ENCODE results near the gene PAX6.

PAX6 gene

GRCh38 chr11:31810779-31811647, at the start of gene PAX6:
PAX6 (minus strand) TSS chr11:31811322; CDS start chr11:31806411, 4,911 bp downstream.
- intact Hi-C loops (cut with DNase I), result loop anchor here (5.0 kb wide), 1 partner anchor 44 kb away; no protein-coding TSS in a partner anchor

GRCh38 chr11:31860391-31860790, 49.3 kb upstream of the PAX6 start:
- DNase-seq, result no peak
- intact Hi-C loops (cut with DNase I), result no loop called here

More at GRCh38 chr11:31810779-31811647, at the start of gene PAX6:
- DNase-seq, result peak; percentile 40 to 89 (median 70)

- intact Hi-C loops (cut with DNase I), result no loop called here
- no peak for DNase-seq
Observed at GRCh38 chr11:31856248-31856647, 45.1 kb upstream of the PAX6 start.

- DNase-seq, result no peak
- intact Hi-C loops (cut with DNase I), result no loop called here
Observed at GRCh38 chr11:31855466-31855865, 44.3 kb upstream of the PAX6 start.

GRCh38 chr11:31850365-31850764, 39.2 kb upstream of the PAX6 start:
- intact Hi-C loops (cut with DNase I), result no loop called here
- DNase-seq, result no peak

- no peak for DNase-seq
- intact Hi-C loops (cut with DNase I), result no loop called here
Observed at GRCh38 chr11:31847761-31848160, 36.6 kb upstream of the PAX6 start.

GRCh38 chr11:31845331-31845730, 34.2 kb upstream of the PAX6 start:
- DNase-seq, result no peak
- intact Hi-C loops (cut with DNase I), result no loop called here

- intact Hi-C loops (cut with DNase I), result no loop called here
- DNase-seq, result no peak
Observed at GRCh38 chr11:31844351-31844750, 33.2 kb upstream of the PAX6 start.

GRCh38 chr11:31841435-31841834, 30.3 kb upstream of the PAX6 start:
- intact Hi-C loops (cut with DNase I), result no loop called here
- DNase-seq, result no peak

GRCh38 chr11:31834237-31834636, 23.1 kb upstream of the PAX6 start:
- no peak for DNase-seq
- intact Hi-C loops (cut with DNase I), result no loop called here

GRCh38 chr11:31830406-31830805, 19.3 kb upstream of the PAX6 start:
- no peak for DNase-seq
- intact Hi-C loops (cut with DNase I), result no loop called here

GRCh38 chr11:31828217-31828616, 17.1 kb upstream of the PAX6 start:
- intact Hi-C loops (cut with DNase I), result no loop called here
- DNase-seq, result no peak

- no peak for DNase-seq
- intact Hi-C loops (cut with DNase I), result no loop called here
Observed at GRCh38 chr11:31827455-31828206, 16.5 kb upstream of the PAX6 start.

GRCh38 chr11:31826536-31827438, 15.7 kb upstream of the PAX6 start:
- intact Hi-C loops (cut with DNase I), result no loop called here
- no peak for DNase-seq

- intact Hi-C loops (cut with DNase I), result no loop called here
- no peak for DNase-seq
Observed at GRCh38 chr11:31825838-31826484, 14.8 kb upstream of the PAX6 start.

GRCh38 chr11:31824879-31825837, 14.0 kb upstream of the PAX6 start:
- DNase-seq, result no peak
- intact Hi-C loops (cut with DNase I), result no loop called here

- intact Hi-C loops (cut with DNase I), result no loop called here
Observed at GRCh38 chr11:31824332-31824878, 13.3 kb upstream of the PAX6 start.

More at GRCh38 chr11:31824332-31824878, 13.3 kb upstream of the PAX6 start:
- no peak for DNase-seq
